Activated CD8-positive, alpha-beta memory T cell treated with anti-CD3 and anti-CD28 coated beads for 1 hour (primary cell): ENCODE data around the gene RCN1.
"Not testable (repeated sequence)": the region's sequence is repeated elsewhere in the genome, so short reads cannot be mapped to it uniquely, and the experiment has no call there.

Source experiments
- DNase-seq, 2 donors: peaks; one replicate each; pipeline ENCODE4 v3.0.0-alpha.2; 2020; ENCODE audit warnings: low read depth in 1 of 2; ENCODE audit errors: extremely low read depth in 1 of 2

RCN1 gene

GRCh38 chr11:32073644-32074026 lies 17.2 kb upstream of the RCN1 start:
- DNase-seq = no peak

GRCh38 chr11:32079553-32079952 lies 11.3 kb upstream of the RCN1 start:
- DNase-seq = no peak

- no peak for DNase-seq
Measured at GRCh38 chr11:32080361-32080980, 10.4 kb upstream of the RCN1 start.

- no peak for DNase-seq
Measured at GRCh38 chr11:32081129-32081641, 9.7 kb upstream of the RCN1 start.

GRCh38 chr11:32081901-32082300 lies 9.0 kb upstream of the RCN1 start:
- no peak for DNase-seq

- DNase-seq = no peak
Measured at GRCh38 chr11:32082346-32082986, 8.4 kb upstream of the RCN1 start.

- DNase-seq = no peak
Measured at GRCh38 chr11:32087597-32087996, 3.3 kb upstream of the RCN1 start.

GRCh38 chr11:32088117-32088941 lies 2.5 kb upstream of the RCN1 start:
- no peak for DNase-seq

GRCh38 chr11:32092581-32093170 lies 1.8 kb downstream of the RCN1 start:
- DNase-seq = no peak

- no peak for DNase-seq
Measured at GRCh38 chr11:32094923-32095322, 4.0 kb downstream of the RCN1 start.

GRCh38 chr11:32098142-32098903 lies 7.4 kb downstream of the RCN1 start:
- DNase-seq = no peak

GRCh38 chr11:32099516-32099915 lies 8.6 kb downstream of the RCN1 start:
- DNase-seq = no peak

- no peak for DNase-seq
Measured at GRCh38 chr11:32100495-32100894, 9.6 kb downstream of the RCN1 start.

- DNase-seq = no peak
Measured at GRCh38 chr11:32101791-32102190, 10.9 kb downstream of the RCN1 start.

- not testable (repeated sequence) for DNase-seq
Measured at GRCh38 chr11:32103121-32103719, 12.3 kb downstream of the RCN1 start.

- DNase-seq = no peak
Measured at GRCh38 chr11:32103941-32104340, 13.1 kb downstream of the RCN1 start.

GRCh38 chr11:32105871-32106560 lies 15.1 kb downstream of the RCN1 start:
- DNase-seq = no peak

- no peak for DNase-seq
Measured at GRCh38 chr11:32107647-32108046, 16.8 kb downstream of the RCN1 start.

GRCh38 chr11:32108576-32108975 lies 17.7 kb downstream of the RCN1 start:
- no peak for DNase-seq

- DNase-seq = no peak
Measured at GRCh38 chr11:32109138-32109537, 18.3 kb downstream of the RCN1 start.
